ENCODE data around the gene SPDYC. TPM values are rescaled to one million over a fixed set of nuclear protein-coding genes. Genes with fewer than 3 reads are reported as not detected.

Gene SPDYC
- total and polyA plus RNA-seq, 9 of the 15 experiments (the other 6 are each of a cell fraction or from before 2014, with no cell fraction given): 4.4 to 18.8 (median 9.2) TPM

DNA sequence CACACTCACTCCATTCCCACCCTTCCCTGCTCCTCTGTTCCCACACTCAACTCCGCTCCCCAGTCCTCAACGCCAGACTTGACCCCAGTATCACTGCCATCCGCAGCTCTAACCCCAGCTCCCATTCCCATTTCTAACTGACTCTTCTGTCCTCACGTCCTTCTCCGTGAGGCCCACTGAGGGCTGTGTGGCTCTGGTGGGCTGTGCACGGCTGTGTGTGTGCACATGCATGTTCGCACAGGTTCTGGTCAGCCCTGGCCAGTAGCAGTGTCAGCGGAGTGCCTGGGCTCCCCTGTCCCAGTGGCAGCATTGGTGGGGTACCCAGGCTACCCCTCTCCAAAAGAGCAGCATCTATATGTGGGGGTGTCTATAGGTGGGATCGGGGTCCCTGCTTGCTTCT, 16.7 kb downstream of the SPDYC start:
- no peak for ATAC-seq
- Histone ChIP-seq H3K27me3 (ENCODE audit: control insufficient read depth in 2 of 2, insufficient read depth in 2 of 2, low read length in 2 of 2) (no peaks in the 10 kb centered on the region), H2AFZ (ENCODE audit: low read depth, low read length) (no peak overlapping the region), H4K20me1 (replicated peaks; ENCODE audit: control insufficient read depth, insufficient read depth, low read length) (no peaks in the 10 kb centered on the region), H3K9ac (ENCODE audit: insufficient read depth in 1 of 2, low read depth in 2 of 2, low read length in 2 of 2) (peak overlapping the region in 1 of 2 experiments; percentile 73; a peak in 1 of 4 replicates), H3K36me3 (ENCODE audit: control insufficient read depth, insufficient read depth, low read length) (peaks cover 86% of the 10 kb centered on the region), H3K9me1 (ENCODE audit: control insufficient read depth, insufficient read depth, low read length) (peaks cover 3% of the 10 kb centered on the region), H3K4me3 (no peak overlapping the region), H3K4me1 (replicated peaks in 1 of 2; ENCODE audit: control insufficient read depth in 2 of 2, insufficient read depth in 2 of 2, low read length in 2 of 2) (peaks cover 9 to 47% of the 10 kb centered on the region in 2 experiments), H3K9me3 (replicated peaks; ENCODE audit: control insufficient read depth, insufficient read depth, low read depth, low read length) (no peaks in the 10 kb centered on the region), H3K4me2 (ENCODE audit: insufficient read depth, low read length) (no peak overlapping the region), H3K79me2 (ENCODE audit: control insufficient read depth, insufficient read depth, low read length) (peaks cover 30% of the 10 kb centered on the region), H3K27ac (ENCODE audit: extremely low read depth, low read depth, low read length) (no peak overlapping the region)
- TF ChIP-seq ZC3H11A (IDR thresholded peaks at IDR 0.05; ENCODE audit: low read depth, low read length): no peak
- TF ChIP-seq BDP1 (IDR thresholded peaks at IDR 0.05; ENCODE audit: insufficient read depth, insufficient read length): no peak
- TF ChIP-seq NFIC (IDR thresholded peaks at IDR 0.05): no peak
- TF ChIP-seq MYC (IDR thresholded peaks at IDR 0.05; ENCODE audit: low read depth, low read length): no peak
- TF ChIP-seq MYC (CRISPR knock-in tag; IDR thresholded peaks at IDR 0.05; ENCODE audit: borderline replicate concordance, low read depth): no peak
- TF ChIP-seq PHF20 (IDR thresholded peaks at IDR 0.05; ENCODE audit: partially characterized antibody): no peak
- no peak for TF ChIP-seq ZFP30 (CRISPR knock-in tag; IDR thresholded peaks at IDR 0.05; ENCODE audit: borderline replicate concordance)
- no peak for TF ChIP-seq ZNF217 (CRISPR knock-in tag; IDR thresholded peaks at IDR 0.05)
- TF ChIP-seq NR3C1 (CRISPR knock-in tag; IDR thresholded peaks at IDR 0.05): no peak
- no peak for TF ChIP-seq ZNF282 (CRISPR knock-in tag; IDR thresholded peaks at IDR 0.05)
- no peak for TF ChIP-seq USF2 (CRISPR knock-in tag; IDR thresholded peaks at IDR 0.05)
- no peak for TF ChIP-seq ZNF584 (CRISPR knock-in tag; IDR thresholded peaks at IDR 0.05; ENCODE audit: low read depth)
- no peak for TF ChIP-seq ZBTB8A (IDR thresholded peaks at IDR 0.05; ENCODE audit: partially characterized antibody)
- ChIA-PET CTCF (ENCODE audit: low intra/inter-chr PET ratio) (no interaction called here), POLR2A (no interaction called here)
- FAIRE-seq: no peak
- 94% methylated on average over 9 of the region's 9 CpGs for WGBS (ENCODE audit: insufficient coverage, low coverage, missing lambda C conversion rate)
- no TSS peak for BruUV-seq (replicated peaks)
- no peak for DNase-seq (ENCODE audit: extremely low read depth in 1 of 4, low spot score in 3 of 4)
- in situ Hi-C loops (cut with MboI) (no loop called here), intact Hi-C loops (cut with micrococcal nuclease) (no loop called here)
